Natural killer cell (primary cell): Measurements from ENCODE around the gene MSMP. TPM values are rescaled to one million over a fixed set of nuclear protein-coding genes. Genes with fewer than 3 reads are reported as not detected.
A peak's percentile ranks its signal among the peaks of the same experiment; 100 is the strongest.

Experiments
- ATAC-seq, 3 donors: fragments of 150-1000 bp in 2 of 3; fragments of 200-7000 bp in 1 of 3; cut with Tn5 transposase; 1 replicate in 1 of 3; 2 replicates in 2 of 3; pipeline ENCODE4 v1.10.0; 2021; ENCODE audit warnings: mild to moderate bottlenecking in 2 of 3, moderate library complexity in 2 of 3
- DNase-seq, 2 donors: peaks; one replicate each; pipeline versions ENCODE4 v3.0.0 to v3.0.0-alpha.2; 2013 to 2021; ENCODE audit warnings: mixed read lengths in 1 of 2
- H3K27ac ChIP-seq: one replicate; pipeline ENCODE4 v1.5.1; 2013; ENCODE audit warnings: mild to moderate bottlenecking, low read length
- H3K27me3 ChIP-seq: one replicate; pipeline ENCODE4 v1.6.1; 2013; ENCODE audit warnings: low read length; ENCODE audit not compliant: control insufficient read depth, insufficient read depth
- H3K36me3 ChIP-seq: one replicate; pipeline ENCODE4 v1.6.1; 2013; ENCODE audit warnings: low read length; ENCODE audit not compliant: control insufficient read depth, insufficient read depth
- H3K4me1 ChIP-seq: one replicate; pipeline ENCODE4 v1.6.1; 2013; ENCODE audit warnings: low read length; ENCODE audit not compliant: control insufficient read depth, insufficient read depth
- H3K4me3 ChIP-seq: one replicate; pipeline ENCODE4 v1.5.1; 2013; ENCODE audit warnings: low read length
- H3K9me3 ChIP-seq: one replicate; pipeline ENCODE4 v1.6.1; 2013; ENCODE audit warnings: low read length; ENCODE audit not compliant: control insufficient read depth, insufficient read depth
- H3K27ac Mint-ChIP-seq, 2 donors: one replicate each; pipeline ENCODE4 v1.8.0; 2022; ENCODE audit warnings: mild to moderate bottlenecking in 2 of 2, mixed read lengths in 2 of 2, moderate library complexity in 1 of 2
- H3K27me3 Mint-ChIP-seq, 2 donors: one replicate each; pipeline ENCODE4 v1.8.0; 2022; ENCODE audit warnings: low read depth in 2 of 2, mixed read lengths in 2 of 2
- H3K36me3 Mint-ChIP-seq: one replicate; pipeline ENCODE4 v1.8.0; 2022; ENCODE audit warnings: mixed read lengths
- H3K4me1 Mint-ChIP-seq, 2 donors: one replicate each; pipeline ENCODE4 v1.8.0; 2022; ENCODE audit warnings: mixed read lengths in 2 of 2
- H3K4me3 Mint-ChIP-seq: one replicate; pipeline ENCODE4 v1.8.0; 2022; ENCODE audit warnings: mild to moderate bottlenecking, moderate library complexity, mixed read lengths
- H3K9me3 Mint-ChIP-seq, 2 donors: one replicate each; pipeline ENCODE4 v1.8.0; 2022; ENCODE audit warnings: mixed read lengths in 2 of 2
- CTCF ChIP-seq: fragments of 200-600 bp; IDR thresholded peaks from one replicate; pipeline ENCODE4 v1.8.0; 2022; ENCODE audit warnings: antibody characterized with exemption
- WGBS: methylation state at CpG from one replicate; pipeline ENCODE4 v1.1.7; 2013; ENCODE audit warnings: missing lambda C conversion rate; ENCODE audit not compliant: insufficient coverage; 5-methylcytosine and 5-hydroxymethylcytosine counted together
- intact Hi-C: fragments of 100-400 bp; cut with micrococcal nuclease; formaldehyde crosslinking; loops from one replicate; pipeline ENCODE4 v1.14.2; 2022
- total RNA-seq, 4 donors: library from RNA; stranded (reverse); fragments of 120-200 nt in 1 of 4; gene quantifications; one replicate each; pipeline versions ENCODE4 v1.2.3 to v1.2.4, GENCODE V29; 2013 to 2022

Gene MSMP
- total RNA-seq, 3 donors from 2014 or later (not counting 1 experiment from before 2014, with no cell fraction given) = not detected

GRCh38 chr9:35750256-35750531, 3.9 kb downstream of the MSMP start:
- Mint-ChIP-seq H3K4me3 (peak overlapping the region; percentile 92), H3K4me1 (peaks cover 40 to 50% of the 10 kb centered on the region in 2 donors), H3K27me3 (no peaks in the 10 kb centered on the region), H3K9me3 (no peaks in the 10 kb centered on the region), H3K27ac (peak overlapping the region; percentile 90 to 92), H3K36me3 (no peaks in the 10 kb centered on the region)
- intact Hi-C loops = no loop called here
- H3K27ac ChIP-seq = peak overlapping the region; percentile 79
- H3K4me3 ChIP-seq = no peak overlapping the region
- no peaks in the 10 kb centered on the region for H3K27me3 ChIP-seq
- H3K36me3 ChIP-seq = peaks cover 36% of the 10 kb centered on the region
- no peak for TF ChIP-seq CTCF
- H3K4me1 ChIP-seq = peaks cover 34% of the 10 kb centered on the region
- no peak for DNase-seq
- no peaks in the 10 kb centered on the region for H3K9me3 ChIP-seq
- WGBS = 80% methylated on average over 4 of the region's 4 CpGs
- ATAC-seq = no peak

- H3K4me1 Mint-ChIP-seq = peaks cover 40 to 50% of the 10 kb centered on the region in 2 donors
- H3K4me3 ChIP-seq = peak overlapping the region; percentile 87
Measured at GRCh38 chr9:35749515-35750255, 4.4 kb downstream of the MSMP start.

GRCh38 chr9:35748858-35749514, 5.1 kb downstream of the MSMP start, which contains the start of the genes GBA2 and RGP1:
Gene GBA2, minus strand, starts transcription at chr9:35749228. Its CDS starts 524 bp downstream, at chr9:35748704.
Gene RGP1, plus strand, starts transcription at chr9:35749287. Its CDS starts 469 bp downstream, at chr9:35749756.
- no peaks in the 10 kb centered on the region for H3K36me3 Mint-ChIP-seq
- peaks cover 40 to 50% of the 10 kb centered on the region in 2 donors for H3K4me1 Mint-ChIP-seq
- peak within 1 kb of the TSS; percentile 90 to 92 for H3K27ac Mint-ChIP-seq
- Histone ChIP-seq H3K27me3 (no peaks in the 10 kb centered on the region), H3K27ac (peak within 1 kb of the TSS; percentile 79), H3K4me3 (peak within 1 kb of the TSS; percentile 87), H3K36me3 (peaks cover 40% of the 10 kb centered on the region), H3K9me3 (no peaks in the 10 kb centered on the region), H3K4me1 (peaks cover 34% of the 10 kb centered on the region)
- DNase-seq (peak; percentile 67 to 70), ATAC-seq (peak; percentile 82 to 88 (median 85))
- TF ChIP-seq CTCF = no peak
- intact Hi-C loops = loop anchor here (1.0 to 5.0 kb wide), 2 partner anchors 17 to 147 kb away; partner anchors contain the start of genes CREB3 and TLN1
- WGBS = under 1% methylated on average over 69 of the region's 69 CpGs
- H3K27me3 Mint-ChIP-seq = no peaks in the 10 kb centered on the region
- peak within 1 kb of the TSS; percentile 92 for H3K4me3 Mint-ChIP-seq
- H3K9me3 Mint-ChIP-seq = no peaks in the 10 kb centered on the region

More at GRCh38 chr9:35749515-35750255, 4.4 kb downstream of the MSMP start:
- no peak for TF ChIP-seq CTCF
- no peaks in the 10 kb centered on the region for H3K9me3 Mint-ChIP-seq
- intact Hi-C loops = loop anchor here (1.0 to 5.0 kb wide), 2 partner anchors 17 to 147 kb away; partner anchors contain the start of genes CREB3 and TLN1
- Histone ChIP-seq H3K27me3 (no peaks in the 10 kb centered on the region), H3K27ac (peak overlapping the region; percentile 79), H3K36me3 (peaks cover 36% of the 10 kb centered on the region), H3K9me3 (no peaks in the 10 kb centered on the region), H3K4me1 (peaks cover 34% of the 10 kb centered on the region)
- H3K27ac Mint-ChIP-seq = peak overlapping the region; percentile 90 to 92
- H3K4me3 Mint-ChIP-seq = peak overlapping the region; percentile 92
- WGBS = 7% methylated on average over 18 of the region's 19 CpGs
- H3K36me3 Mint-ChIP-seq = no peaks in the 10 kb centered on the region
- DNase-seq (peak in 1 of 2 donors; percentile 69), ATAC-seq (peak; percentile 27 to 48 (median 33))
- no peaks in the 10 kb centered on the region for H3K27me3 Mint-ChIP-seq
